ENCODE measurements around the gene TMOD1.

TMOD1 gene

DNA sequence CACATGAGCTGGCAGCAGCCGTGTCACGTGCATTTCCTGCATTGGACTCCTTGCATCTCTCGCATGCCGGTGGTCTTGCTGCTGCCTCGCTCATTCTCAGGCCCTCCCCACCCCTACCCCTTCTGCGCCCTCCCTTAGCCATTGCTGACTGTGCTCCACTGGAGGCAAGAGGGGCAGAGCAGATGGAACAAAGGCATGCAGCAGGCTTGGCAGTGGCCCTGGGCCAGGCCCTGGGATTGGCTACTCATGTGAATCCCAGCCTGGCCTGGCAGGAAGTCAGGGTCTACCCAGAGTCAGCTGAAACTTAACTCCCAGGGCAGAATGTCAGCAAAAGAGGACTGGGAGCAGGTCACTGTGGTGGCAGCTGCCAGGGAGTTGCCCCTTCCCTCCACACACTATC lies 69.4 kb downstream of the TMOD1 start:
- Histone ChIP-seq H3K27ac (ENCODE audit: low read length) (no peak overlapping the region), H3K36me3 (ENCODE audit: insufficient read depth, low read length) (no peaks in the 10 kb centered on the region), H2AFZ (ENCODE audit: low read depth, low read length) (no peak overlapping the region), H3K4me1 (ENCODE audit: insufficient read depth, low read length) (peaks cover 8% of the 10 kb centered on the region; the same call in 1 of the 2 replicates), H3K4me3 (ENCODE audit: low read depth in 1 of 2, low read length in 2 of 2) (no peak overlapping the region), H3K9me3 (ENCODE audit: insufficient read depth, low read length, severe bottlenecking) (no peaks in the 10 kb centered on the region), H3K79me2 (ENCODE audit: insufficient read depth, low read length) (no peaks in the 10 kb centered on the region), H3K27me3 (ENCODE audit: insufficient read depth, low read length, poor library complexity) (no peaks in the 10 kb centered on the region), H3K9ac (ENCODE audit: low read depth, low read length) (no peak overlapping the region), H4K20me1 (ENCODE audit: insufficient read depth, low read length) (no peaks in the 10 kb centered on the region), H3K4me2 (ENCODE audit: insufficient read depth, low read length) (no peak overlapping the region)
- DNase-seq (no peak), ATAC-seq (ENCODE audit: insufficient read depth, low read depth) (no peak)
- TF ChIP-seq CTCF (IDR thresholded peaks at IDR 0.05; ENCODE audit: borderline replicate concordance, extremely low read depth, low read length, poor library complexity, severe bottlenecking) (no peak), EZH2 (IDR thresholded peaks at IDR 0.05; ENCODE audit: borderline replicate concordance, low read depth, low read length, severe bottlenecking) (no peak)

DNA sequence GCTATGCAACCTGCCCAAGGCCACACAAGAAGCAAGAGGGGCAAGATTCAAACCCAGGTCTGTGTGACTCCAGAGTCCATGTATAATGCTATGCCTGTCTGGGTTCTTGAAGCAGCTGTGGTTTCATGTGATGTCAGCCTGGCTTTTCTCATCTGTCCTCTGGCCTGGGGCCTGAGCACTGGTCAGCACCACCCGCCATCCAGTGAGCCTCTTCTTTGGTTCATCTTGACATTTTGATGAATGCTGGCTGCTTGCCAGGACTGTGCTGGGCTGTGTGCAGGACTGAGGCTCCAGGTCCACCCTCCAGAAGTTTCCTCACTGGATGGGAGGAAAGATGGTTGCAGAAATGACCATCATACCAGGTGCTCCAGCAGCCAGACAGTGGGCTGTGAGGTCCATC lies 70.2 kb downstream of the TMOD1 start:
- H3K36me3 ChIP-seq (ENCODE audit: insufficient read depth, low read length), result no peaks in the 10 kb centered on the region
- TF ChIP-seq CTCF (IDR thresholded peaks at IDR 0.05; ENCODE audit: borderline replicate concordance, extremely low read depth, low read length, poor library complexity, severe bottlenecking) (no peak), EZH2 (IDR thresholded peaks at IDR 0.05; ENCODE audit: borderline replicate concordance, low read depth, low read length, severe bottlenecking) (no peak)
- peaks cover 8% of the 10 kb centered on the region; the same call in 1 of the 2 replicates for H3K4me1 ChIP-seq (ENCODE audit: insufficient read depth, low read length)
- no peak overlapping the region for H3K4me3 ChIP-seq (ENCODE audit: low read depth in 1 of 2, low read length in 2 of 2)
- H3K4me2 ChIP-seq (ENCODE audit: insufficient read depth, low read length), result no peak overlapping the region
- no peak overlapping the region for H3K27ac ChIP-seq (ENCODE audit: low read length)
- H3K27me3 ChIP-seq (ENCODE audit: insufficient read depth, low read length, poor library complexity), result no peaks in the 10 kb centered on the region
- no peak overlapping the region for H3K9ac ChIP-seq (ENCODE audit: low read depth, low read length)
- H2AFZ ChIP-seq (ENCODE audit: low read depth, low read length), result no peak overlapping the region
- no peaks in the 10 kb centered on the region for H4K20me1 ChIP-seq (ENCODE audit: insufficient read depth, low read length)
- DNase-seq (no peak), ATAC-seq (ENCODE audit: insufficient read depth, low read depth) (no peak)
- no peaks in the 10 kb centered on the region for H3K9me3 ChIP-seq (ENCODE audit: insufficient read depth, low read length, severe bottlenecking)
- no peaks in the 10 kb centered on the region for H3K79me2 ChIP-seq (ENCODE audit: insufficient read depth, low read length)

GRCh38 chr9:97572196-97572891 lies 70.9 kb downstream of the TMOD1 start:
- DNase-seq (no peak), ATAC-seq (ENCODE audit: insufficient read depth, low read depth) (no peak)
- Histone ChIP-seq H3K79me2 (ENCODE audit: insufficient read depth, low read length) (no peaks in the 10 kb centered on the region), H3K27me3 (ENCODE audit: insufficient read depth, low read length, poor library complexity) (no peaks in the 10 kb centered on the region), H3K4me2 (ENCODE audit: insufficient read depth, low read length) (no peak overlapping the region), H2AFZ (ENCODE audit: low read depth, low read length) (no peak overlapping the region), H3K4me3 (ENCODE audit: low read depth in 1 of 2, low read length in 2 of 2) (no peak overlapping the region), H3K27ac (ENCODE audit: low read length) (no peak overlapping the region), H3K4me1 (ENCODE audit: insufficient read depth, low read length) (peaks cover 8% of the 10 kb centered on the region; the same call in 1 of the 2 replicates), H3K9me3 (ENCODE audit: insufficient read depth, low read length, severe bottlenecking) (no peaks in the 10 kb centered on the region), H3K36me3 (ENCODE audit: insufficient read depth, low read length) (no peaks in the 10 kb centered on the region), H3K9ac (ENCODE audit: low read depth, low read length) (no peak overlapping the region), H4K20me1 (ENCODE audit: insufficient read depth, low read length) (no peaks in the 10 kb centered on the region)
- TF ChIP-seq EZH2 (IDR thresholded peaks at IDR 0.05; ENCODE audit: borderline replicate concordance, low read depth, low read length, severe bottlenecking), result no peak
- TF ChIP-seq CTCF (IDR thresholded peaks at IDR 0.05; ENCODE audit: borderline replicate concordance, extremely low read depth, low read length, poor library complexity, severe bottlenecking), result no peak
